GM18520 (cell line): ENCODE results near the gene BCL2L2.
"Not testable (repeated sequence)": the region's sequence is repeated elsewhere in the genome, so short reads cannot be mapped to it uniquely, and the experiment has no call there.

Source experiments
- ATAC-seq: cut with Tn5 transposase; IDR thresholded peaks from one replicate; pipeline ENCODE4 v1.9.1; 2021; ENCODE audit not compliant: unreplicated experiment

BCL2L2 gene

DNA sequence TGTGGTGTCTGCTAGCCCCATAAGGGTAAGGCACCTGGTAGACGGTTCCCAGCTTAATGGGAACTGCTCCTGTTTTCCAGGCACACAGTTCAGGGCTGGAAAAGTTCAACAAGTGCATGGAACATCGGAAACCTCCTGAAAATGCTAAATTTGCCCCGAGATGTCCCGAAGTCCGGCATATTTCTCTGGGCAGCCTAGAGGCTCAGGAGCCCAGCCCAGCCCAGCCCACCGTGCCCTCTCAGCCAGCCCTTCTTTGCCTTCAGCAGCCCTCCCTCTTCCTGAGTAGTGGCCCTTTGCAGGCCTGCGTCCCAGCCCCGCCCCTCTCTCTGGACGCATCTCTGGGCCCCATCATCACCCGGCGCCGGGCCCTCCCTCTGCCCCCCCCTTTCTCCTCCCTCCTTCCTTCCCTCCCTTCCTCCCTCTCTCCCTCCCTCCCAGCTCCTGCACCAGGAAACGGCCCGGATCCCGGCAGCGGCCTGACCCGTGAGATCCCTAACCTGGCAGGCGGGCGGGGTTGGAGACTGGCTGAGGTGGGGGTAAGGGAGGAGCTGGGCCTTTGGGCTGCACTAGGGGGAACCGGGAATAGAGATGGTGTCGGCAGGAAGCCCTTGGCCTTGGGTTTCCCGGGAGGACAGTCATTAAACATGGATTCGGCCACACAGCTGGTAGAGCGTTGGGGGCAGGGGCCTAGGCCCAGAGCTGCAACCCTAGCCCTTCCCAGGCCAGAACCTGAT lies at the start of gene BCL2L2:
Gene BCL2L2 (plus strand): TSS at position 422 of the 734 bp plus-strand sequence. CDS start 935 bp downstream, outside the sequence.
- ATAC-seq = no peak

DNA sequence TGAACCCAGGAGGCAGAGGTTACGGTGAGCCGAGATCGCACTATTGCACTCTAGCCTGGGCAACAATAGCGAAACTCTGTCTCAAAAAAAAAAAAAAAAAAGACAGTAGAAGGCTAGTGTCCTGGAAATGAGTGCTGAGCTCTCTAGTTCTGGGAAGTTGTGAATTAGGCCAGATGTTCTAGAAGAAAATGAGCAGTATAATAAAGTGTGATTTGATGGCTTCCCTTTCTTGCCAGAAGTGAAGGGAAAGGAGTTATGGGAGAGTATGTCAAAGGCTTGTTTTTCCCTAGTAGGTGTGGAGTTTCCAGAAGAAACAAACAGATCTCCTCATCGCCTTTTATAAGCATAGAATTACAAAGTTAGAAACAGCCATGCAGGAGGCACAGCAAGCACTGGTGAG lies 48.4 kb upstream of the BCL2L2 start:
- no peak for ATAC-seq

- no peak for ATAC-seq
Observed at GRCh38 chr14:23259426-23259825, 47.2 kb upstream of the BCL2L2 start.

DNA sequence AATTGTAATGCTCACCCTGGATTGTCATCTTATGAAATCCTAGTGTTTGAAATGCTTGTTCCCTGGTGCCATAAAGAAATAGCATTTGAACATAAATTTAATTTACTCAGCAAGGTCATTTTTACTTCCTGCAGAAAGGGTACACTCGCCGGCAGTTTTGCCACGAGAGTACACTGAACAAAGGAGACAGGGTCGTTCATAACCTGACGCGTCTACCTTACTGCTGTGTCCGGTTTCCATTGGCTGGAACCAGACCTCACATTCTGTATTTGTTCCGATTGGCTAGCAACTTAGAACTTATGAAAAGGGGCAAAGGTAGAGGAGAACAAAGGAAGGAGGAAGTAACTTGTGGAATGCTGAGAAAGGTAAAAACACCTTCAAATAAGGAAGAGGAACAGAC lies 45.8 kb upstream of the BCL2L2 start:
- not testable (repeated sequence) for ATAC-seq

DNA sequence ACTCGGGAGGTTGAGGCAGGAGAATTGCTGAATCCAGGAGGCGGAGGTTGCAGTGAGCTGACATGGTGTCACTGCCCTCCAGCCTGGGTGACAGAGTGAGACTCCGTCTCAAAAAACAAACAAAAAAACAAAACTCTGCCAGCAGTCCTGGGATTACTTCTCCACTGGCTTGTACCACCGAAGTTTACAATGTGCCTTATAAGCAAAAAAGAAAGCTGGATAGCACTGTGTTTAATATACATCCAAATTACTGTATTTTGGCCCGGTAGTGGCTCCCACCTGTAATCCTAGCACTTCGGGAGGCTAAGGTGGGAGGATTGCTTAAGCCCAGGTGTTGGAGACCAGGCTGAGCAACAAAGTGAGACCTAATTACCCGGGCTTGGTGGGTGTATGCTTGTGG lies 37.4 kb upstream of the BCL2L2 start:
- ATAC-seq = no peak

GRCh38 chr14:23275412-23275811 lies 31.2 kb upstream of the BCL2L2 start:
- ATAC-seq = no peak

DNA sequence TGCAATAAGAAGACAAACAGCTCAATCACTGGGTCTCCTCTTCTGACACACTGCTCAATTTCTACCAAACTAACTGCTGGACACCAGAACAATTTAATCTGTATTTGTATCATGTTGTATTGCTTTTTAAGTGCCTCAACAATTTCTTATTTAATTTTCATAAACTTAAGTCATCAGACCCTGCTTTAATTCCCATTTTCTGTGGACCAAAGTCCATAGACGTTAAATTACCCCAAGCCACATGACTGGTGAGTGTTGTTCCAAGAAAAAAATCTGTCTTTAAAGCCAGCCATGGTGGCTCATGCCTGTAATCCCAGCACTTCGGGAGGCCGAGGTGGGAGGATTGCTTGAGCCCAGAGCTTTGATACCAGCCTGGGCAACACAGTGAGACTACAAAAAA lies 29.4 kb upstream of the BCL2L2 start:
- no peak for ATAC-seq

DNA sequence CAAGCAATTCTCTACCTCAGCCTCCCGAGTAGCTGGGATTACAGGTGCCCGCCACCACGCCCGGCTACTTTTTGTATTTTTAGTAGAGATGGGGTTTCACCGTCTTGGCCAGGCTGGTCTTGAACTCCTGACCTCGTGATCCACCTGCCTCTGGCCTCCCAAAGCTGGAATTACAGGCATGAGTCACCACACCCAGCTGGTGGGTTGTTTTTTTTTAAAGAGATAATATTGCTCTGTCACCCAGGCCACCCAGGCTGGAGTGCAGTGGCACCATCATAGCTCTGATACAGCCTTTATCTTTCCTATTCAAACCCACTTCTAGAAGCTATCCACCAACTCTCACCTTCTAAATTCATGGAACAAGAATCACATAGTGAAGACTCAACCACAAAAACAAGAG lies 28.7 kb upstream of the BCL2L2 start:
- not testable (repeated sequence) for ATAC-seq

DNA sequence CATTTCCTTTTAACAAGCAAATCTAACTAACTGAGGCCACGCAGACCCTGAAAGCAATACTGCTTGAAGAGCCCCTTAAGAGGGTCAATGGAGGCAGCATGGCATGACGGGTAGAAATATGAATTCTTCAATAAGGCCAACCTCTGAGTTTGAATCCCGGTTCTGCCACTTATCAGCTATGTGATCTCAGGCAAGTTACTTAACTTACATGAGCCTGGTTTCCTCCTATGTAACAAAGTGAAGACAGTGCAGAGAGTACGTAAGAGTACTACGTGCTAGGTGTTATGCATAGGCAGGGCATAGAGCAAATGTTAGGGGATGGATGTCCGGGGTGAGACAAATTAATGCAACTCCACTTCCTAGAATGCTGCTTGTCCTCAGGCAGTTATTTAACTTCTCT lies 25.4 kb upstream of the BCL2L2 start:
- ATAC-seq = no peak

DNA sequence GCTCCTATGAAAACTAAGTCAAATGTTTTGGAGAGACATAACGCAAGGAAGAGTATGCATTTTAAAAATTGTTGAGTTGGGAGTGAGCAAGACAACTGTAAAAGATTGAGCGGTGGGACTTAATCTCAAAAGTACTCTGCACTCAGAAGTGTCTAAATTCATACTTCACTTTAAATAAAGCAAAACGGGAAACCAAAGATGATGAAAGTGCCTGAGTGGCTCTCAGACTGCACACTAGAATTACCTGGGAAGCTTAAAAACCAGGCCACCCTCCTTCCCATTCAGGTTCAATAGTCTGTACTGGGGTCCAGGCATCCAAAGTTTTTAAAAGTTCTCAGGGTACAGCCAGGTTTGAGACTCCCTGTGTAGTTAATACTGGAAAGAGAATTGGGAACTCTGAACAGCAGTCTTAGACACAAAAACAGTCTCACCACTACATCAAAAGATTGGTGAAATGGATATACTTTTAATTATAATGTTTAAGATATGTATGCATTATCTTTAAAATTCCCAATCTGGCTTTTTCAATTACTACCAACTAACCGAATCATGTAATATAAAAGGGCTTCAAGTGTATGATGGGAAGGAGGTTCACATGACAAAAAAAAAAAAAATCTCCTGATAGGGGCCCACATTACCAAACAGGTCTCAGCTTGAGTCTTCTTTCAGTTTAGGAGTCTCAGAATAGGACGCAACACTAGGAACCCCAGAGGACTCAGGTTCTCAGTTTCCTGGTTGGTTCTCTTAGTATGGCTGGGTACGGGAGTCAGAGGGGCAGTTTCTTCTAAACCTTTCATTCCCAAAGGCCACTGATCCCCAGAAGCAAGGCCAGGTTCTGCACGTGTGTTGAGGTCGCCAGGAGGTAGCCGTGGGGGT lies 21.7 kb upstream of the BCL2L2 start:
- no peak for ATAC-seq

DNA sequence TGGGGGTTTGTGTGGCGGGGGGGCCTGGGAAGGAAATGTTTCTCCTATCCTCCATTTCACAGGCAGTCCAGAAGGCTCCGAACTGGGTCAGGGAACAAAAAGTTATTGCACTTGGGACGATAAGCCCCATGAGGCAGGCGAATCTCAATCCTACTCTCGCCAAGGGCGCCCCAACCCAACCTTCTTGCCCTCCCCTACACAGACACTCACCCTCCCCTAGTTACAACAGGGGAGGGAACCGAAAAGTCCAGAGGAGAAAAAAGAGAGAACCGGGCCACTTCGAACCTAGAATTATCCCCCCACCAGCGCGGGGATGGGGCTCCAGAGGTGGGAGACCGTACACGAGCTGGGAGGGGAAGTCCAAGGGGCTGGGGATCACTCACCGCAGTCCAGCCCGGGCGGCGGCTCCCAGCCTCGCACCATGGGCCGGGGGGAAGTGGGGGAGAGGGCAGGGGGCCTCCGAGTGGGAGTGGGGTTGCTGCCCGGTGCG lies 21.1 kb upstream of the BCL2L2 start:
- ATAC-seq = peak; percentile 3

DNA sequence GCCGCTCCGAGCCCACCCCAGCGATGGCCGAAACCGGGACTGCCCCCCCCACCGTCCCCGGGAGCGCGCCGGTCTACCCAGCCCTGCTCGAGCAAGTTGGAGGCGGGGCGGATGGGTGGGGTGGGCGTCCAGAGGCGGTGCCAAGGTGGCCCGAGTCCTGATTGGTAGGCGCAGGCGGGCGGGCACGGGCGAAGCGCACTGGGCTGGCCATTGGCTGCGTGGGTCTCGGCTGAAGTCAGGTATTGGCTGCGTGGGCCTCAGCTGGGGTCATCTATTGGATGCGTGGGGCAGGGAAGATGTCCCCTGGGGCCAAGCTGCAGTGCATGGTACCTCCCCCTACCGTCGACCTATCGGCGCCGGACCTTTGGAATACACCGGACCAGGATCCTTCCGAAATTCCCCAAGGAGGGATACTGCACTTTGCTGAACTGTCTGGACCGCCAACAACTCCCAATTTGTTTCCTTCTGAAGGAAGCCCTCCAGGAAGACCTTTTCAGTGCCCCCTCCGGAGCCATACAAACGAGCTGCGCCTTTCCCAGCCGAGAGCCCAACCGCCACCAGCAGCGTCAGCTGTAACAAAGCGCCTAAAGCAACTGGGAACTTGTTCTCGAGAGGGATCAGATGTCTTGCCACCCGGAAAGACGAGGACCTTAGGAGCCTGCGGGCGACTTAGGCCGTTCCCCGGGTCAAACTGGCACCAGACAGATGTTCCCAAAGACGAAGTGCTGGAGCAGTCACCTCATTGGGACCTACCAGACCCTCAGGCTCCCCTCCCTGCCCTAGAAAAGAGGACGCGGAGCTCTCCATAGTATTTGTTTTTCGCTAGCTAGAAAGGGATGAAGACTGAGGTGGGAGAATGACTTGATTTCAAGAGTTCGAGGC lies 20.4 kb upstream of the BCL2L2 start, which contains the start of gene HOMEZ:
Gene HOMEZ (minus strand): TSS at position 113 of the 882 bp plus-strand sequence. CDS start 180 bp downstream, outside the sequence.
- ATAC-seq = peak; percentile 95

DNA sequence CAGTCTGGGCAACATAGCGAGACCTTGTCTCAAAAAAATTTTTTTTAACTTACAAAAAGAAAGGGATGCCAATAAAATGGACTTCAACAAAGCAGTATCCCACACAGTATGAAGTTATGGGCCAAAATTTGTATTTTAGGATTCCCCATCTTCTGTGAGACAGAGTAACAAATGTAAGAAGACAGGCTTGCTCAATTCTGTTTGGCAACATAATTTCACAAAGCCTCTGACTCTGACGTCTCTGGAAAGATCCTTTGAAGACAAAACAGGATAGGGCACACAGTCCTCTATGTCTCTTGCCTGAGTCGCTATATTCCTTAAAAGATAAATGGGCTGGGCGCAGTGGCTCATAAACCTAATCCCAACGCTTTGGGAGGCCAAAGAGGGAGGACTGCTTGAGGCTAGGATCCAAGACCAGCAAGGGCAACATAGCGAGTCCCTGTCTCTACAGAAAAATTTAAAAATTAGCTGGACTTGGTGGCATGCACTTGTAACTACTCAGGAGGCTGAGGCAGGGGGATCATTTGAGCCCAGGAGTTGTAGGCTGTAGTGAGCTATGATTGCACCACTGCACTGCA lies 19.6 kb upstream of the BCL2L2 start:
- ATAC-seq = no peak

GRCh38 chr14:23294734-23295561 lies 11.7 kb upstream of the BCL2L2 start:
- no peak for ATAC-seq

GRCh38 chr14:23296012-23296777 lies 10.4 kb upstream of the BCL2L2 start:
- no peak for ATAC-seq

DNA sequence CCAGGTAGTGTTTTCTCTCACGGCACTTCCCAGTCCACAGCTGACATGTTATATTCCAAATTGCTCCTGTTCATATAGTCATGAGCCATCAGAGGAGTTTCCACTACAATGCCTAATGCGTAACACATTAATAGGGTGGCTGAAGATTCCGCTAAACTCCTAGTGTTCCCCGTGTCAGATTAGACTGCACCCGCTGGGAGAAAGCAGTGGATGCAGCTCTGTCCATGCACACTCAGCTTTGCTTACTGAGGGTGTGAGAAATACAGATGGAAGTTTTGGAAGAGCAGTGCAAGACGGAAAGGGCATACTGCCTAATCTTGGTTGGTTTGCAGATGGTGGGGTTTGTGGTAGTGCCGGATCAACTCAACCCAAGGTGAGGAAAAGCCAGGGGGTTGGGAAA lies 9.5 kb upstream of the BCL2L2 start:
- ATAC-seq = no peak

- no peak for ATAC-seq
Observed at GRCh38 chr14:23297611-23298277, 8.9 kb upstream of the BCL2L2 start.

- ATAC-seq = no peak
Observed at GRCh38 chr14:23299211-23299957, 7.2 kb upstream of the BCL2L2 start.
